Vagina (tissue), 2 donors: ENCODE measurements around the gene CD40LG.

Experiments
- CTCF ChIP-seq, 3 experiments: fragments of 450-650 bp in 2 of 3; fragments of 200-600 bp in 1 of 3; sonication (generic) in 1 of 3; IDR thresholded peaks; one replicate each; pipeline ENCODE4 v1.5.1; 2017 to 2019; ENCODE audit warnings: antibody characterized with exemption in 3 of 3, mild to moderate bottlenecking in 2 of 3, moderate library complexity in 2 of 3
- POLR2A ChIP-seq, 2 donors: fragments of 450-650 bp; IDR thresholded peaks; one replicate each; pipeline ENCODE4 v1.6.1; 2017; ENCODE audit warnings: antibody characterized with exemption in 2 of 2, mild to moderate bottlenecking in 2 of 2, moderate library complexity in 2 of 2
- POLR2AphosphoS5 ChIP-seq, 2 donors: sonication (generic); formaldehyde crosslinking; IDR thresholded peaks; one replicate each; pipeline ENCODE4 v1.9.0; 2017; ENCODE audit warnings: antibody characterized with exemption in 2 of 2, mild to moderate bottlenecking in 2 of 2, low read depth in 1 of 2; ENCODE audit not compliant: insufficient read depth in 1 of 2

DNA sequence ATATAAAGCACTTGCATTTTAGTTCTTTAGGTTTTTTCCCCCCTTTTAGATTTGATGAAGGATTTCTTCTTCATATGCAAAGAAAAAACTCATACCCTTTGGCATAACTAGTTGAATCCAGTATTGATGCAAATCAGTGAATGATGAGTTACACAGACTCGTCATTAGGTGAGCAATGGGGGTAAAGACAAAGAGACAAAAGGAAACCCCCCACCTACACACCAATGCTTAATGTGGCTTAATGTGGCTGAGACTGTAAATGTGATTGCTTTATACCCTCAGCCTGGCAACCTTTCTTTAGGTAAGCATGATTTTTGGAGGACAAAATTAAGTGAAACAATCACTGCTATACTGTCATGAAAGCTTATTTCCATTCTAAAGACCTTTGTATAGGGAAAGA lies 39.5 kb downstream of the CD40LG start:
- TF ChIP-seq CTCF (IDR thresholded peaks at IDR 0.05): no peak
- TF ChIP-seq POLR2A (IDR thresholded peaks at IDR 0.05): no peak
- no peak for TF ChIP-seq POLR2AphosphoS5 (IDR thresholded peaks at IDR 0.05; ENCODE audit: insufficient read depth in 1 of 2, low read depth in 1 of 2)
